NCI-H524 treated with DMSO at 0.1 percent for 48 hours (cell line): ENCODE measurements around the gene VAT1L.
"Not testable (repeated sequence)": the region's sequence is repeated elsewhere in the genome, so short reads cannot be mapped to it uniquely, and the experiment has no call there.

Source experiments
- DNase-seq: peaks from one replicate; lab custom pipeline; 2025; lab: John Stamatoyannopoulos, UW

Gene VAT1L

DNA sequence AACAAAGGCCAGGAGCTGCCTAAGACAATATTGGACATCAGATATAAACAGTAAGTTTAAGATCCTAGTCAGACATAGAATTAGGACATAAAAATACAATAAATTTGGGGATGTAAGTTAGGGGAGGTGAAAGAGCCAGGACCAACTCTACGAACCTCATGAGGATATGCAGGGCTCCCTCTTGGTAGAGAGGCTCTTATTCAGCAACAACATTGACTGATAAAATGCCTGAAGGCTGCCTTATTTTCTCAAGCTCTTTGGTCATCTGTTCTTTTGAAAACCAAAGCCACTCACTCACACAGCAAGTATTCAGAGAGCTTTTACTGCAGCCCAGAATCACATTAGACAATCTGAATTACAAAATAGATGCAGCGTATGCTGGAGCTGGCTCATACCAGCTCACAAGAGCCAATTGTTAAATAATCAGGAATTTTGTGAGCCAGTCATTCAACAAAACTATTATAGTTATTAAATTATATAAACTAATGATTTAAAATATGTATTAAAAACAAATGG is 125.4 kb downstream of the VAT1L start:
- DNase-seq = no peak

DNA sequence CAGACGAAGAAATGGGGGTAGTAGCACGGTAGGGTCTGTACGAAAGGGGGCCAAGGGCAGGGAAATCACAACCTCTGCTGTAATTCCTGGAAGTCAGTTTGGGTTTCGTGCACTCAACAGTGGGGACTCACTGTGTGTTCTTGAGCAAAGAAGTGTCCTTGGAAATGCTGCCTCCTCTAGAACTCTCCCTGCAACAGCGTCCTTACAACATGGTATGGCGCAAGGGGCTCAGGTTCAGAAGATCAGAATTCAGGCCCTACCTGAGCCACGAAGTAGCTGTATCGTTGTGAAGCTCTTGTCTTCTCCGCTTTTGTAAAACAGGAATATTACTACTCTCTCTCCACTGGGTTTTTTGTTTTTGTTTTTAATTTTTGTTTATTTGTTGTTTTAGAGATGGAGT is 127.7 kb downstream of the VAT1L start:
- no peak for DNase-seq

DNA sequence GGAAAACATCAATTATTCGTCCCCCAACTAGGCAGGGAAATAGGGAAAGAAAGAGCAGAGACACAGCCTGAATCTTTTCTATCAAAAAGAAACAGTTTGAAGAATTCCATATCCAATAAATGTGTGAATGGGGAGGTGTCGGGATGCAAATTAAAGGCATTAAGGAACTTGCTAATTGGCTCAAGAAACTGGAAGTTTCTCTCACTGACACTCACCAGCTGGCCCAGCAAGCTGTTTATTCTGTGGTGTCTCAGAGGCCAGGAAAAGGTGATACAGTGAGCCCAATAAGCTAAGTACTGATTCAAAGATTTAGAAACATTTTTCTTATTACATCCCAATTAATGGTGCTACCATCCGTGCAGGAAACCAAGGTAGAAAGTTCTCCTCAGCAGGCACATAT is 129.6 kb downstream of the VAT1L start:
- DNase-seq = no peak

DNA sequence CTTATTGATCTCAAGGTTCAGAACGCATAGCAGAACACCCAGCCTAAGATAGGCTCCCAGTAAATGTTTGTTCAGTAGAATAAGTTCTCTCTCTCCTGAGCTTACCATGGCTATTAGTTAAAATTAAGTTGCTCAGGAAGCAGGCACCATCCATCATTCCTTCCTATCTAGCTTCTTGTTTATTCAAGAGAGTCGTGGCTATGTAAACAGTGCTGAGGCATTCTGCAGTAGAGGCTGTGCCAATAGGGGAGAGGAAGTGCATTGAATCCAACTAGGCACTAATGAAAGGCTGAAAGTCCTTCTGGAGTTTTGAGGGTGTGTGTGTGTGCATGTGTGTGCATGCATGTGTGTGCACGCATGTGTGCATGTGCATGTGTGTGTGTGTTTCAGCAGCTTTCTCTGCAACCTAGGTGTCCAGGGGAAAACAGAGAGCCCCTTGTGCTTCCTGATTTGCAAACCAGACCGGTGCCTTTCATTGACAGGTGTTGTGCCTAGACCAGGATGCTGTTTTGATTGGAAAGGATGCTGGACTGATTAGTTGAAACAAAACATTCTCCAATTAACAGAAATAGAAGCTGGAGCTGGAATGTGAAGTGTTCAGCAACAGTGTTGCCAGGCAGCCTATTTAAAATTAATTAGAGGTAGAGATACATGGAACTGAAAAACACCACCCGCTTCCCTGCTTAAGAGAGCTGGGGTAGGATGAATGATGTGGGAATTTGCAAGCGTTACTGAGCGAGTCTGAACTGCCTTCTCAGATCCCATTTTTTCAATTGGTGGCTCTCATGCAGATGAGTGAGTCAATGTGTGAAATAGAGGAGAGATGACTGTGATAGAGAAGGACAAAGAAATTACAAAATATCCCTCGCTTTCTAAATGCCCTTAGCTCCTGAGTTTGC is 130.7 kb downstream of the VAT1L start:
- no peak for DNase-seq

DNA sequence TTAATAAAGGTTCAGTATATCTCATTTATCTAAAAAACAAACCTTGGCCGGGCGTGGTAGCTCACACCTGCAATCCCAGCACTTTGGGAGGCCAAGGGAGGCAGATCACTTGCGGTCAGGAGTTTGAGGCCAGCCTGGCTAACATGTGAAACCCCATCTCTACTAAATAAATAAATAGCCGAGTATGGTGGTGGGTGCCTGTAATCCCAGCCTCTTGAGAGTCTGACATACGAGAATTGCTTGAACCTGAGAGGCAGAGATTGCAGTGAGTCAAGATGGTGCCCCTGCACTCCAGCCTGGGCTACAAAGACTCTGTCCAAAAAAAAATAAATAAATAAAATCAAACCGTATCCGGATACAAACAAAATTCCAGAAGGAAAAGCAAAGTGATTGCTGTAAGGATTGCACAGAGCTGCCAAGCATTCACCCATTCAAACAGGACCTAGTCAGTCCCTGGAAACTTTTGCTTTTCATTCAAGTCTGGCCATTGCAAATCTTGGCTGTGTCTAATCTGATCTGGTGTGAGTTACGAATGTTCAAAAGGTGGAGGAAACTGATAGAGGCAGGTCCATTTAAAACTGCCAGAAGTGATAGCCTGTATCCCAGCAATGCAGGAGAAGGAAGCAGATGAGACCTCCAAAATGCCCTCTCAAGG is 131.5 kb downstream of the VAT1L start:
- DNase-seq = no peak

DNA sequence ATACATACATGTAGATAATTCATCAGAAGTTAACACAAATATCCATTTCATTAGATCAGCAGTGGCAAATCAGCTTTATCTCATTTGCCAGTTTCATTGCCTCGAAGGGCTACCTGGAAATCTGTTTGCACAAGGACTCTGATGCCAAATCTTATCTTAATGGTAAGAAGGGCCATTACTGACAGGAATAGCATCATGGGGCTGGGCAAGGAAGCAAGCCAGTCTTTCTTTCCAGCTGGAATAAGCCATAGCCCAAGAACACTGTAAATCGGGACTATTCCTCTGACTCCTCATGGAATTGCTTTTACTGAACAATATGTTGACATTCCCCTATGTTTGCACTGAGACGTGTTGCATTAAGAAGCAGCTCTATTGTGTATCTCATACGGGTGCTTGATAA is 132.6 kb downstream of the VAT1L start:
- DNase-seq = no peak

GRCh38 chr16:77922228-77922754 is 133.9 kb downstream of the VAT1L start:
- no peak for DNase-seq

GRCh38 chr16:77925531-77925930 is 137.2 kb downstream of the VAT1L start:
- DNase-seq = no peak

DNA sequence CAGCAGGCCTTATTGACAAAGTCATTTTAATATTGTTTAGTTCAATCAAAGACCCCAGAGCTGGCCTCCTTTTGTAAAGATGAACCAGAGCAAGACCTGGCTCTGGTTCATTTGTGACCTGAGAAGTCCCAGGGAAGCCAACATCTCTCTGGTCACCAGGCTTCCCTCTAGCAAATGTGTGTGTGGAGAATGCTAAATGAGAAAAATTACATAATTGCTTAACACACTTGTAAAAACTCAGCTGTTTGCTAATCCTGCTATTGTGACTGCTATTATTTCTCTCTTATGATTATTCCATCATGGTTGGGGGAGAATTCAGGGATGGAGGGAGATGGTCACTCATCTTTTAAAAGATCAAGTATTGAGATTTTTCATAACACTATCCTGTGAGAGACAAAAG is 139.7 kb downstream of the VAT1L start:
- no peak for DNase-seq

- DNase-seq = no peak
Observed at GRCh38 chr16:77929004-77929403, 140.6 kb downstream of the VAT1L start.

GRCh38 chr16:77931058-77931457 is 142.7 kb downstream of the VAT1L start:
- DNase-seq = no peak

GRCh38 chr16:77937473-77938149 is 149.2 kb downstream of the VAT1L start:
- no peak for DNase-seq

GRCh38 chr16:77938913-77939312 is 150.5 kb downstream of the VAT1L start:
- no peak for DNase-seq

- no peak for DNase-seq
Observed at GRCh38 chr16:77939968-77940367, 151.6 kb downstream of the VAT1L start.

DNA sequence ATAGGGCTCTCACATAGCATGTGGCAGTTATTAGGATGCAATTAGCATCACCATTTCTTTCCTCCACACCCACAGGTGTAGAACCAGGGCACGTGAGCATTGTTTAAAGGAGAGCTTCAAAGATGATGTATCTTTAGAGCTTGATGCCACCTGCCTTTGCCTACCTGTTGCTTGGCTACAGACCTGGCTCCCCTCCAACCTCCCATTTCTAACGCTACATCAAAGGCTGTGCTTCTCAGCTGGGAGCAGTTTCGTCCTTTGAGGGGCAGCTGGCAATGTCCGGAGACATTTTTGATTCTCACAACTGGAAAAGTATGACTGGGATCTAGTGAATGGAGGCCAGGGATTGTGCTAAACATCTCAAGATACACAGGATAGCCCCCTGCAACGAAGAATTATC is 155.4 kb downstream of the VAT1L start:
- no peak for DNase-seq

DNA sequence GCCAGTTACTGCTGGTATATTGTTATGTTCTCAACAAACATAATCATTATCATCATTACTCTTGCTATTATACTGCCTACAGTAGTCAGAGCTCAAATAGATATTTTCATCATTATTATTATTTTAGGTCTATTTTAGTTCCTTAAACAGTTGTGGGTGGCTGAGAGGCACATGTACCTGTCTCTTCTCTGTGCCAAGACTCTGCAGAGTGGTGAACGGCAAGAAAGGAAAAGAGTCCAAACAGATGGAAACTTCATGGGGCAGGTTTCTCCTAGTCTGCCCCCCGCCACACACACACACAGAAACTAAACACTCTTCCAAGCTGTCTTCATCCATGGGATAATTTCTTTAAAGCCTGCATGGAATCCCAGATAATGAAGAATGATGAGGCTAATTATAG is 156.3 kb downstream of the VAT1L start:
- peak; percentile 67 for DNase-seq

GRCh38 chr16:77945126-77945525 is 156.8 kb downstream of the VAT1L start:
- no peak for DNase-seq

GRCh38 chr16:77946823-77947222 is 158.5 kb downstream of the VAT1L start:
- peak; percentile 44 for DNase-seq

GRCh38 chr16:77947590-77947989 is 159.2 kb downstream of the VAT1L start:
- not testable (repeated sequence) for DNase-seq

DNA sequence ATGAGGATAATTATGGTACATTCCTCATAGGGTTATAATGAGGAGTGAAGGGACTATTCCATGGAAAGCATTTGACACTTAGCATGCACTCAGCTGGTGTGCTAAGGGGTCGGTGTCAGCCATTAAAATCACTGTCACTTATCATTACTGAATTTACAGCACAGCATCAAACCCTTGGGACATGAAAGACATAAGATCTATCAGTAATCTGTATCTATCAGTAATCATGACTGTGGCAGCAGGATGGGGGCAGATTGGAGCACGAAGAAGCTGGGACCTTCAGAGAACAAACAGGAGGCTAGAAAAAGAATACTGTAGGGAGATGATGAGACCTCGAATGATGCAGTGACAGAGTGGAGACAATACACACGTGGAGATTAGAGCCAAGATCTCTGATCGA is 160.5 kb downstream of the VAT1L start:
- no peak for DNase-seq

DNA sequence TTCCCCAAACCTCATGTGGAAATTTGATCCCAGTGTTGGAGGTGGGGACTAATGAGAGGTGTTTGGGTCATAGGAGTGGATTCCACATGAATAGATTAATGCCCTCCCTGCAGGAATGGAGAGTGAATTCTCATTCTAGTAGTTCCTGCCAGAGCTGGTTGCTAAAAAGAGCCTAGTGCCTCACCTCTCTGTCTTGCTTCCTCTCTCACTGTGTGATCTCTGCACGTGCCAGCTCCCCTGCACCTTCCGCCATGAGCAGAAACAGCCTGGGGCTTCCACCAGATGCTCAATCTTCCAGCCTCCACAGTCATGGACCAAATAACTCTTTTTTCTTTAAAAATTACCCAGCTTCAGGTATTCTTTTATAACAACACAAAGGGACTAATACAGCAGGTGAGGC is 161.1 kb downstream of the VAT1L start:
- DNase-seq = no peak

GRCh38 chr16:77951788-77952187 is 163.4 kb downstream of the VAT1L start:
- peak; percentile 65 for DNase-seq
